Measurements from ENCODE around the gene WDR26.
"Not testable (repeated sequence)": the region's sequence is repeated elsewhere in the genome, so short reads cannot be mapped to it uniquely, and the experiment has no call there.

Gene WDR26

GRCh38 chr1:224434691-224435317 lies at the start of gene WDR26:
WDR26 (minus strand) TSS chr1:224434797.
- peak; percentile 93 for DNase-seq

GRCh38 chr1:224483206-224483605 lies 48.6 kb upstream of the WDR26 start:
- DNase-seq, result not testable (repeated sequence)

GRCh38 chr1:224482619-224483018 lies 48.0 kb upstream of the WDR26 start:
- no peak for DNase-seq

GRCh38 chr1:224481601-224482000 lies 47.0 kb upstream of the WDR26 start:
- DNase-seq, result no peak

GRCh38 chr1:224480888-224481459 lies 46.4 kb upstream of the WDR26 start:
- not testable (repeated sequence) for DNase-seq

GRCh38 chr1:224480200-224480599 lies 45.6 kb upstream of the WDR26 start:
- DNase-seq, result not testable (repeated sequence)

- DNase-seq, result no peak
Measured at GRCh38 chr1:224472806-224473205, 38.2 kb upstream of the WDR26 start.

GRCh38 chr1:224466154-224466553 lies 31.6 kb upstream of the WDR26 start:
- no peak for DNase-seq

GRCh38 chr1:224459966-224460365 lies 25.4 kb upstream of the WDR26 start:
- DNase-seq, result no peak

GRCh38 chr1:224458996-224459395 lies 24.4 kb upstream of the WDR26 start:
- no peak for DNase-seq

- no peak for DNase-seq
Measured at GRCh38 chr1:224458296-224458695, 23.7 kb upstream of the WDR26 start.

- no peak for DNase-seq
Measured at GRCh38 chr1:224457782-224458144, 23.2 kb upstream of the WDR26 start.

- no peak for DNase-seq
Measured at GRCh38 chr1:224456637-224456953, 22.0 kb upstream of the WDR26 start.

GRCh38 chr1:224454402-224455055 lies 19.9 kb upstream of the WDR26 start:
- no peak for DNase-seq

- DNase-seq, result no peak
Measured at GRCh38 chr1:224450561-224451350, 16.2 kb upstream of the WDR26 start.

GRCh38 chr1:224450159-224450558 lies 15.6 kb upstream of the WDR26 start:
- no peak for DNase-seq

GRCh38 chr1:224448453-224449017 lies 13.9 kb upstream of the WDR26 start:
- no peak for DNase-seq

GRCh38 chr1:224447971-224448370 lies 13.4 kb upstream of the WDR26 start:
- DNase-seq, result no peak

GRCh38 chr1:224447251-224447650 lies 12.7 kb upstream of the WDR26 start:
- no peak for DNase-seq

GRCh38 chr1:224438989-224439388 lies 4.4 kb upstream of the WDR26 start:
- no peak for DNase-seq

- DNase-seq, result peak; percentile 6
Measured at GRCh38 chr1:224435999-224436398, 1.4 kb upstream of the WDR26 start.

- peak; percentile 27 for DNase-seq
Measured at GRCh38 chr1:224435318-224435763, 744 bp upstream of the WDR26 start.

Data from NCI-H2171 treated with DMSO at 0.1 percent for 48 hours (cell line).